ENCODE measurements around the gene ARID4A.

- TF ChIP-seq, protein P1, sequence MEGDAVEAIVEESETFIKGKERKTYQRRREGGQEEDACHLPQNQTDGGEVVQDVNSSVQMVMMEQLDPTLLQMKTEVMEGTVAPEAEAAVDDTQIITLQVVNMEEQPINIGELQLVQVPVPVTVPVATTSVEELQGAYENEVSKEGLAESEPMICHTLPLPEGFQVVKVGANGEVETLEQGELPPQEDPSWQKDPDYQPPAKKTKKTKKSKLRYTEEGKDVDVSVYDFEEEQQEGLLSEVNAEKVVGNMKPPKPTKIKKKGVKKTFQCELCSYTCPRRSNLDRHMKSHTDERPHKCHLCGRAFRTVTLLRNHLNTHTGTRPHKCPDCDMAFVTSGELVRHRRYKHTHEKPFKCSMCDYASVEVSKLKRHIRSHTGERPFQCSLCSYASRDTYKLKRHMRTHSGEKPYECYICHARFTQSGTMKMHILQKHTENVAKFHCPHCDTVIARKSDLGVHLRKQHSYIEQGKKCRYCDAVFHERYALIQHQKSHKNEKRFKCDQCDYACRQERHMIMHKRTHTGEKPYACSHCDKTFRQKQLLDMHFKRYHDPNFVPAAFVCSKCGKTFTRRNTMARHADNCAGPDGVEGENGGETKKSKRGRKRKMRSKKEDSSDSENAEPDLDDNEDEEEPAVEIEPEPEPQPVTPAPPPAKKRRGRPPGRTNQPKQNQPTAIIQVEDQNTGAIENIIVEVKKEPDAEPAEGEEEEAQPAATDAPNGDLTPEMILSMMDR (IDR thresholded peaks at IDR 0.05; ENCODE audit: low read length) = no peak
- TF ChIP-seq EZH2 (IDR thresholded peaks at IDR 0.05; ENCODE audit: borderline replicate concordance, low read length) = no peak
Measured at GRCh38 chr14:58390830-58391229, 92.5 kb downstream of the ARID4A start.
